GM12878 (cell line): ENCODE results near the gene DCK. TPM values are rescaled to one million over a fixed set of nuclear protein-coding genes. Genes with fewer than 3 reads are reported as not detected.

Experiments used
- ATF3 ChIP-seq: IDR thresholded peaks from 2 replicates; pipeline ENCODE4 v1.6.1; 2011; ENCODE audit warnings: low read depth, mild to moderate bottlenecking, low read length, moderate library complexity, borderline replicate concordance; ENCODE audit errors: extremely low read depth
- BACH1 ChIP-seq: fragments of 450-650 bp; IDR thresholded peaks from 2 replicates; pipeline ENCODE4 v1.6.1; 2017; ENCODE audit warnings: mild to moderate bottlenecking, borderline replicate concordance
- BHLHE40 ChIP-seq, 2 experiments: fragments of 450-650 bp in 1 of 2; IDR thresholded peaks; 2 replicates each; pipeline ENCODE4 v1.6.1; 2011 to 2017; ENCODE audit warnings: low read depth in 2 of 2, borderline replicate concordance in 1 of 2, improper control_type of control experiment in 1 of 2, low read length in 1 of 2, mild to moderate bottlenecking in 1 of 2
- BMI1 ChIP-seq: fragments of 450-650 bp; IDR thresholded peaks from 2 replicates; pipeline ENCODE4 v1.6.1; 2016; ENCODE audit warnings: mild to moderate bottlenecking, moderate library complexity, borderline replicate concordance
- FOXK2 ChIP-seq: fragments of 450-650 bp; IDR thresholded peaks from 2 replicates; pipeline ENCODE4 v1.6.1; 2017; ENCODE audit warnings: mild to moderate bottlenecking, moderate library complexity
- GATAD2B ChIP-seq: fragments of 450-650 bp; conservative IDR thresholded peaks from 2 replicates; pipeline ENCODE4 v1.6.1; 2017; ENCODE audit warnings: low read depth, mild to moderate bottlenecking, moderate library complexity
- HDAC6 ChIP-seq: fragments of 200-600 bp; sonication (generic); IDR thresholded peaks from one replicate; pipeline ENCODE4 v1.8.0; 2017; ENCODE audit warnings: antibody characterized with exemption; ENCODE audit not compliant: unreplicated experiment
- JUND ChIP-seq: IDR thresholded peaks from 2 replicates; pipeline ENCODE4 v1.6.1; 2012; ENCODE audit warnings: low read depth, mild to moderate bottlenecking, low read length, improper control_type of control experiment, moderate library complexity
- LARP7 ChIP-seq: fragments of 450-650 bp; IDR thresholded peaks from 2 replicates; pipeline ENCODE4 v1.6.1; 2017; ENCODE audit warnings: mild to moderate bottlenecking
- NBN ChIP-seq: fragments of 450-650 bp; IDR thresholded peaks from 2 replicates; pipeline ENCODE4 v1.6.1; 2016
- POU2F2 ChIP-seq: IDR thresholded peaks from 3 replicates; pipeline ENCODE4 v1.6.1; 2011; ENCODE audit warnings: low read depth, mild to moderate bottlenecking, low read length, borderline replicate concordance
- RUNX3 ChIP-seq: IDR thresholded peaks from 2 replicates; pipeline ENCODE4 v1.6.1; 2012; ENCODE audit warnings: low read length, inconsistent platforms
- SIN3A ChIP-seq: IDR thresholded peaks from 2 replicates; pipeline ENCODE4 v1.6.1; 2012; ENCODE audit warnings: low read depth, low read length, improper control_type of control experiment
- SRF ChIP-seq, 2 experiments: IDR thresholded peaks; 2 replicates each; pipeline ENCODE4 v1.6.1; 2011; ENCODE audit warnings: low read depth in 2 of 2, low read length in 2 of 2, mild to moderate bottlenecking in 1 of 2, moderate library complexity in 1 of 2
- TAF1 ChIP-seq: IDR thresholded peaks from 2 replicates; pipeline ENCODE4 v1.6.1; 2011; ENCODE audit warnings: mild to moderate bottlenecking, low read depth, low read length, borderline replicate concordance
- TARDBP ChIP-seq: IDR thresholded peaks from 2 replicates; pipeline ENCODE4 v1.6.1; 2016; ENCODE audit warnings: borderline replicate concordance
- ZNF384 ChIP-seq: IDR thresholded peaks from 2 replicates; pipeline ENCODE4 v1.6.1; 2012; ENCODE audit warnings: low read depth, mild to moderate bottlenecking, low read length, improper control_type of control experiment, borderline replicate concordance
- ZSCAN29 ChIP-seq: fragments of 450-650 bp; IDR thresholded peaks from 2 replicates; pipeline ENCODE4 v1.6.1; 2017; ENCODE audit warnings: mild to moderate bottlenecking, moderate library complexity
- polyA plus RNA-seq, 11 experiments: library from polyadenylated mRNA; depleted of rRNA in 4 of 11; unstranded in 6 of 11; stranded (reverse) in 5 of 11; fragments of >200 nt; fragmentation: Nextera tagmentation in 4 of 11; fragmentation: Illumina TruSeq in 1 of 11; extraction: Ambion mirVana in 4 of 11; extraction: Trizol in 1 of 11; gene quantifications; 1 replicate in 1 of 11; 2 replicates in 10 of 11; pipeline versions ENCODE4 v1.2.1 to v1.2.3, GENCODE V29; 2011 to 2016; ENCODE audit warnings: inconsistent platforms in 2 of 11, missing spikeins in 2 of 11, low read depth in 1 of 11
- total RNA-seq, 4 experiments: library from RNA; depleted of rRNA in 3 of 4; stranded (reverse); fragments of >200 nt in 3 of 4; fragmentation: Illumina TruSeq in 1 of 4; extraction: Trizol in 1 of 4; gene quantifications; 2 replicates each; pipeline versions ENCODE4 v1.2.1 to v1.2.3, GENCODE V29; 2013 to 2021
- TF ChIP-seq, protein P1 (sequence below): fragments of 450-650 bp; IDR thresholded peaks from 2 replicates; pipeline ENCODE4 v1.6.1; 2017; ENCODE audit warnings: mild to moderate bottlenecking
- TF ChIP-seq, protein P2 (sequence below): IDR thresholded peaks from 2 replicates; pipeline ENCODE4 v1.6.1; 2012; ENCODE audit warnings: mild to moderate bottlenecking, low read depth, low read length
- TF ChIP-seq, protein P3 (sequence below): IDR thresholded peaks from 2 replicates; pipeline ENCODE4 v1.6.1; 2012; ENCODE audit warnings: low read length, inconsistent platforms
- TF ChIP-seq, protein P4 (sequence below), 3 experiments: IDR thresholded peaks in 2 of 3; conservative IDR thresholded peaks in 1 of 3; 2 replicates each; pipeline ENCODE4 v1.5.1; 2011; ENCODE audit warnings: low read depth in 3 of 3, low read length in 3 of 3, mild to moderate bottlenecking in 3 of 3, control low read depth in 2 of 3, moderate library complexity in 2 of 3, inconsistent platforms in 1 of 3, mixed read lengths in 1 of 3; ENCODE audit not compliant: control insufficient read depth in 2 of 3, insufficient read depth in 1 of 3; ENCODE audit errors: extremely low read depth in 1 of 3

The DCK gene
- total and polyA plus RNA-seq, 10 of the 15 experiments (the other 5 are each of a cell fraction or from before 2014, with no cell fraction given) = 20.0 to 69.4 (median 26.2) TPM

GRCh38 chr4:70994387-70995099, 1.1 kb downstream of the DCK start (continued):
- TF ChIP-seq, protein P1, sequence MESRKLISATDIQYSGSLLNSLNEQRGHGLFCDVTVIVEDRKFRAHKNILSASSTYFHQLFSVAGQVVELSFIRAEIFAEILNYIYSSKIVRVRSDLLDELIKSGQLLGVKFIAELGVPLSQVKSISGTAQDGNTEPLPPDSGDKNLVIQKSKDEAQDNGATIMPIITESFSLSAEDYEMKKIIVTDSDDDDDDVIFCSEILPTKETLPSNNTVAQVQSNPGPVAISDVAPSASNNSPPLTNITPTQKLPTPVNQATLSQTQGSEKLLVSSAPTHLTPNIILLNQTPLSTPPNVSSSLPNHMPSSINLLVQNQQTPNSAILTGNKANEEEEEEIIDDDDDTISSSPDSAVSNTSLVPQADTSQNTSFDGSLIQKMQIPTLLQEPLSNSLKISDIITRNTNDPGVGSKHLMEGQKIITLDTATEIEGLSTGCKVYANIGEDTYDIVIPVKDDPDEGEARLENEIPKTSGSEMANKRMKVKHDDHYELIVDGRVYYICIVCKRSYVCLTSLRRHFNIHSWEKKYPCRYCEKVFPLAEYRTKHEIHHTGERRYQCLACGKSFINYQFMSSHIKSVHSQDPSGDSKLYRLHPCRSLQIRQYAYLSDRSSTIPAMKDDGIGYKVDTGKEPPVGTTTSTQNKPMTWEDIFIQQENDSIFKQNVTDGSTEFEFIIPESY = no peak
- no peak for TF ChIP-seq SRF (IDR thresholded peaks at IDR 0.05; ENCODE audit: low read depth in 2 of 2, low read length in 2 of 2)
- TF ChIP-seq BHLHE40 (IDR thresholded peaks at IDR 0.05; ENCODE audit: borderline replicate concordance in 1 of 2, low read depth in 2 of 2, low read length in 1 of 2) = no peak
- 0 out of 2 replicates have a peak, but pooled peaks have one; percentile 10 for TF ChIP-seq SIN3A
- TF ChIP-seq NBN = no peak
- no peak for TF ChIP-seq ATF3
- TF ChIP-seq HDAC6 = no peak
- no peak for TF ChIP-seq BACH1
- TF ChIP-seq ZSCAN29 = no peak
- no peak for TF ChIP-seq JUND
- TF ChIP-seq GATAD2B = no peak
- TF ChIP-seq TAF1 = no peak
- TF ChIP-seq POU2F2 = no peak
- TF ChIP-seq ZNF384 = peak; percentile 58
- TF ChIP-seq BMI1 = no peak
- TF ChIP-seq, protein P2, sequence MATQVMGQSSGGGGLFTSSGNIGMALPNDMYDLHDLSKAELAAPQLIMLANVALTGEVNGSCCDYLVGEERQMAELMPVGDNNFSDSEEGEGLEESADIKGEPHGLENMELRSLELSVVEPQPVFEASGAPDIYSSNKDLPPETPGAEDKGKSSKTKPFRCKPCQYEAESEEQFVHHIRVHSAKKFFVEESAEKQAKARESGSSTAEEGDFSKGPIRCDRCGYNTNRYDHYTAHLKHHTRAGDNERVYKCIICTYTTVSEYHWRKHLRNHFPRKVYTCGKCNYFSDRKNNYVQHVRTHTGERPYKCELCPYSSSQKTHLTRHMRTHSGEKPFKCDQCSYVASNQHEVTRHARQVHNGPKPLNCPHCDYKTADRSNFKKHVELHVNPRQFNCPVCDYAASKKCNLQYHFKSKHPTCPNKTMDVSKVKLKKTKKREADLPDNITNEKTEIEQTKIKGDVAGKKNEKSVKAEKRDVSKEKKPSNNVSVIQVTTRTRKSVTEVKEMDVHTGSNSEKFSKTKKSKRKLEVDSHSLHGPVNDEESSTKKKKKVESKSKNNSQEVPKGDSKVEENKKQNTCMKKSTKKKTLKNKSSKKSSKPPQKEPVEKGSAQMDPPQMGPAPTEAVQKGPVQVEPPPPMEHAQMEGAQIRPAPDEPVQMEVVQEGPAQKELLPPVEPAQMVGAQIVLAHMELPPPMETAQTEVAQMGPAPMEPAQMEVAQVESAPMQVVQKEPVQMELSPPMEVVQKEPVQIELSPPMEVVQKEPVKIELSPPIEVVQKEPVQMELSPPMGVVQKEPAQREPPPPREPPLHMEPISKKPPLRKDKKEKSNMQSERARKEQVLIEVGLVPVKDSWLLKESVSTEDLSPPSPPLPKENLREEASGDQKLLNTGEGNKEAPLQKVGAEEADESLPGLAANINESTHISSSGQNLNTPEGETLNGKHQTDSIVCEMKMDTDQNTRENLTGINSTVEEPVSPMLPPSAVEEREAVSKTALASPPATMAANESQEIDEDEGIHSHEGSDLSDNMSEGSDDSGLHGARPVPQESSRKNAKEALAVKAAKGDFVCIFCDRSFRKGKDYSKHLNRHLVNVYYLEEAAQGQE = no peak
- TF ChIP-seq, protein P3, sequence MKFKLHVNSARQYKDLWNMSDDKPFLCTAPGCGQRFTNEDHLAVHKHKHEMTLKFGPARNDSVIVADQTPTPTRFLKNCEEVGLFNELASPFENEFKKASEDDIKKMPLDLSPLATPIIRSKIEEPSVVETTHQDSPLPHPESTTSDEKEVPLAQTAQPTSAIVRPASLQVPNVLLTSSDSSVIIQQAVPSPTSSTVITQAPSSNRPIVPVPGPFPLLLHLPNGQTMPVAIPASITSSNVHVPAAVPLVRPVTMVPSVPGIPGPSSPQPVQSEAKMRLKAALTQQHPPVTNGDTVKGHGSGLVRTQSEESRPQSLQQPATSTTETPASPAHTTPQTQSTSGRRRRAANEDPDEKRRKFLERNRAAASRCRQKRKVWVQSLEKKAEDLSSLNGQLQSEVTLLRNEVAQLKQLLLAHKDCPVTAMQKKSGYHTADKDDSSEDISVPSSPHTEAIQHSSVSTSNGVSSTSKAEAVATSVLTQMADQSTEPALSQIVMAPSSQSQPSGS = peak; percentile 70
- TF ChIP-seq LARP7 = no peak
- peak; percentile 82 for TF ChIP-seq RUNX3
- TF ChIP-seq TARDBP = no peak
- no peak for TF ChIP-seq FOXK2
- TF ChIP-seq, protein P4, sequence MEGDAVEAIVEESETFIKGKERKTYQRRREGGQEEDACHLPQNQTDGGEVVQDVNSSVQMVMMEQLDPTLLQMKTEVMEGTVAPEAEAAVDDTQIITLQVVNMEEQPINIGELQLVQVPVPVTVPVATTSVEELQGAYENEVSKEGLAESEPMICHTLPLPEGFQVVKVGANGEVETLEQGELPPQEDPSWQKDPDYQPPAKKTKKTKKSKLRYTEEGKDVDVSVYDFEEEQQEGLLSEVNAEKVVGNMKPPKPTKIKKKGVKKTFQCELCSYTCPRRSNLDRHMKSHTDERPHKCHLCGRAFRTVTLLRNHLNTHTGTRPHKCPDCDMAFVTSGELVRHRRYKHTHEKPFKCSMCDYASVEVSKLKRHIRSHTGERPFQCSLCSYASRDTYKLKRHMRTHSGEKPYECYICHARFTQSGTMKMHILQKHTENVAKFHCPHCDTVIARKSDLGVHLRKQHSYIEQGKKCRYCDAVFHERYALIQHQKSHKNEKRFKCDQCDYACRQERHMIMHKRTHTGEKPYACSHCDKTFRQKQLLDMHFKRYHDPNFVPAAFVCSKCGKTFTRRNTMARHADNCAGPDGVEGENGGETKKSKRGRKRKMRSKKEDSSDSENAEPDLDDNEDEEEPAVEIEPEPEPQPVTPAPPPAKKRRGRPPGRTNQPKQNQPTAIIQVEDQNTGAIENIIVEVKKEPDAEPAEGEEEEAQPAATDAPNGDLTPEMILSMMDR (IDR thresholded peaks at IDR 0.05 in 2 of 3, conservative IDR thresholded peaks at IDR 0.05 in 1 of 3; ENCODE audit: control insufficient read depth in 2 of 3, extremely low read depth in 1 of 3, insufficient read depth in 1 of 3, low read depth in 3 of 3, low read length in 3 of 3) = no peak
